IPS-18c (cell line): Measurements from ENCODE around the gene LIN7A.

Source experiments
- H3K4me3 ChIP-seq: 2 replicates; pipeline ENCODE4 v1.7.0; 2013; ENCODE audit warnings: low read depth, mild to moderate bottlenecking, low read length, moderate library complexity; ENCODE audit not compliant: insufficient read depth
- H3K9me3 ChIP-seq: one replicate; pipeline ENCODE4 v1.6.1; 2013; ENCODE audit warnings: mild to moderate bottlenecking, low read length, moderate library complexity; ENCODE audit not compliant: control insufficient read depth, insufficient read depth

Gene LIN7A

DNA sequence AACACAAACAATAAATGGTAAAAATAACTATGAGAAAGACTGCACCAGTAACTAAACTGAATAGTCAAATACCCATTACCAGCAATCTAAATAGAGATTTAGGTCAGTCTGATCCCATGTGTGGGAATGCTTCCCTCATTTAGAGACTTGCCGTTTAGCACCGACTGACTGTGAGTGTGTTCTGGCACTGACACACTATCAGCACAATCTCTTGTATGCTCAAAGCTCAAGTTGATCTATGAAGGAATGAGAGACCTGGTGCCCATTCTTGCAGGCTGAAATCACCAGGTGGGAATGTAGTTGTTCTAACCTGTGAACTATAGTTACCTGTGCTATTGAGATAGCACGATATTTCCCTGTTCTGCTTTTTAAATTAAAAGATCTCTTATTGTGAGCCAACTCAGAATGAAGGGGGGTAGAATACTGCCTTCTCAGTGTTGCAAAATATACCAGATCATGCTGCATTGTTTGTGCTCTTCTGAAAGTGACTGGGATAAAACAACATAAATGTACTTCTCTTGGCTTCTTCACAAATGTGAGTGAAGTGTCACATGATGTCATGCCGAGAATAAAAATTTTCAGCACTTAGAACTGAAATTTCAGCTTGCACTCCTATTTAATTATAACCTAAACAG, 99.6 kb downstream of the LIN7A start:
- Histone ChIP-seq H3K9me3 (no peaks in the 10 kb centered on the region), H3K4me3 (no peak overlapping the region; the same call in 1 of the 2 replicates)

- no peak overlapping the region for H3K4me3 ChIP-seq
These were observed 100.3 kb downstream of the LIN7A start for GRCh38 chr12:80837342-80837978.

GRCh38 chr12:80834724-80835123, 103.0 kb downstream of the LIN7A start:
- H3K9me3 ChIP-seq, result no peaks in the 10 kb centered on the region
- H3K4me3 ChIP-seq, result no peak overlapping the region

More at GRCh38 chr12:80837342-80837978, 100.3 kb downstream of the LIN7A start:
- H3K9me3 ChIP-seq, result no peaks in the 10 kb centered on the region

DNA sequence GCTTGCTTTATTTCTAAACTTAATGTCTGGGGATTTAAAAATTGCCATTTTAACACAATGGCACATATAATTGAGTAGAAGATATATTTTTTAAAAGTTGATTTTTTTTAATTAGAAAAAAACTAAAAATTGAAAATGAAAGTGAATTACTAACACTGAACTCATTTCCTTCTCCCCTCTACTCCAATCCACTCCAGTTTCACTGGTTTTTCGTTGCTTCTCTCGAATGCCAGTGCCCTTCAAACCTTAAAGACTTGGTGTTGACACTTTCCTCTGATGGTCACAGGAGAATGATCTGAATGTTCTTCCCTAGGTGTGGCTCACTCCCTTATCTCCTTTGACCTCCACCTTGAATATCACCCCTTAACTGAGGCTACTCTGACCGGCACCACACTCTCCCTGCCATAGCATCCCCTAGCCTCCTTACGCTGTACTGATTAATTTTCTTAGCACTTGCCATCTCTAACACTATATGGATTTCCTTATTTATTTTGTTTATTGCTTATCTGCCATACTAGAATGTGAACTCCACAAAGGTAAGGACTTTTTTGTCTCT, 107.1 kb downstream of the LIN7A start:
- Histone ChIP-seq H3K9me3 (no peaks in the 10 kb centered on the region), H3K4me3 (no peak overlapping the region)

GRCh38 chr12:80829767-80830166, 108.0 kb downstream of the LIN7A start:
- Histone ChIP-seq H3K9me3 (no peaks in the 10 kb centered on the region), H3K4me3 (no peak overlapping the region)

- peaks cover 3% of the 10 kb centered on the region for H3K9me3 ChIP-seq
- H3K4me3 ChIP-seq, result no peak overlapping the region
These were observed 112.2 kb downstream of the LIN7A start for GRCh38 chr12:80825506-80825905.

GRCh38 chr12:80823393-80823792, 114.3 kb downstream of the LIN7A start:
- H3K4me3 ChIP-seq, result no peak overlapping the region
- H3K9me3 ChIP-seq, result peaks cover 3% of the 10 kb centered on the region

DNA sequence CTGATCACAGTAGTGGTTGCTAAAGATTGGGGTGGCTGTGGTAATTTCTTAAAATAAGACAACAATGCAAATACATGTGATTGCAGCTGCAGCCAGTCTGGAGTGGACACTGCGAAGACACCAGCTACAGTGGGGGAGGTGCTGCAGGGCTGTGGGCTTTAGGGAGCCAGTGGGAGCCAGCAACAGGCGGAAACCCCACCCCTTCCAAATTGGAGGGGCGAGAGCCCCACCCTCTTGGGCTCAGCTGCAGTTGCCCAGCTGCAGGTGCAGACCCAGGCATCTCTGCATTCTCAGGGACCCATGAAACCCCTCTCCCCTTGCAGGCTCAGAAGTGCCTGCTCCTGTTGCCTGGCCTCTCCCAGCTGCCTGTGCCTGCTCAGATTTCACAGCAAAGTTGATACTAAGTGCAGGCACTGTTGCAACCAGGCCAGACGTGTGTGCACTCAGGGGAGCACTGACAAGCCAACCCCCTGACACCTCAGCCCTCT, 116.2 kb downstream of the LIN7A start:
- H3K4me3 ChIP-seq, result no peak overlapping the region

DNA sequence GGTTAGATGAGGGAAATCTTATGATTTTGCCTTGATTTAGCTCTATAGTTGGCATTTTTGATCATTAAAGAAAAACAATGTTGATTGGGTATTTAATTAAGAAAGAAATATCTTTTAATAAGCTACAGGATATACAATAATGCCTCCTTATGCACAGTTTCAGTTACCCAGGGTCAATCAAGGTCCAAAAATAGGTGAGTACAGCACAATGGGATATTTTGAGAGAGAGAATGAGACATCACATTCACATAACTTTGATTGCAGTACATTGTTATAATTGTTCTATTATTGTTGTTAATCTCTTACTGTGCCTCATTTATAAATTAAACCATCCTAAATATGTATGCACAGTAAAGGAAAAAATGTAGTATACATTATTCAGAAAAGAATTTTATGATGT, 118.9 kb downstream of the LIN7A start:
- no peak overlapping the region for H3K4me3 ChIP-seq

More for the DNA sequence above, 116.2 kb downstream of the LIN7A start:
- peaks cover 3% of the 10 kb centered on the region for H3K9me3 ChIP-seq

DNA sequence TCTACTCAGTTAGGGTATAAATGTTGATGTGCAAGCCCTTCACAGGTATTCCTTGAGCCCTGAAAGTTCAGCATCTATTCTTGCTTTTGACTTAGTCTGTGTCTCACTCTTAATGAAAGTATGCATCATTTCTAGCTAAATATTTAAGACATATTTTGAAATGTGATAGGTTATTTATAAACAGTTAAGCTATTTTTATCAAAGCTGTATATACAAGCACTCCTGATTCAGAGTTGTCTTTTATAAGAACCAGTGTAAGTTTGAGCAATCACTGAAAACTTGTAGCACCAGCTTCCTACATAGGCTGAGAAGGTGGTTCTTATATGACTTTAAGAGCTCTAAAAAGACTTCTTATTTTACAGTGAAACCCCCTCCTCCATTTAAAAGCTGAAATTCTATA, 122.4 kb downstream of the LIN7A start:
- Histone ChIP-seq H3K9me3 (no peaks in the 10 kb centered on the region), H3K4me3 (no peak overlapping the region)

More for the DNA sequence above, 118.9 kb downstream of the LIN7A start:
- H3K9me3 ChIP-seq, result peaks cover 3% of the 10 kb centered on the region

- Histone ChIP-seq H3K9me3 (no peaks in the 10 kb centered on the region), H3K4me3 (no peak overlapping the region)
These were observed 123.3 kb downstream of the LIN7A start for GRCh38 chr12:80814453-80814852.

DNA sequence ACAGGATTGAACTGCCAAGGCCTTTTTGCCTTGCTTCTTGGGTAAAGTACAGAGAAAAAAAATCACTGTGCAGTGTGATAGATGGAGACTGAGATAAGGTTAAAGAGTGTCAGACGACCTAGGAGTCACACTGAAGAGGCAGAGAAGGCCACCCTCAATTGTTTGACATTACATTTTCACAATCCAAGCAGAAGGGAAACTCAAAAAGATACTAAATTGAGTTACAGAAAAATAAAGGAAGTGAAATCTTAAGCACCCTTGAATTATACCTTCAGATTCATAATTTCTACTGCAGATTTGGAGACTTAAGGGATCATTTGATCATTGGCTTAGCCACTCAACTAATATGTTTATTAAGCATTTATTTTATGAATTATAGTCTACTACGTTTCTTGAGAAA, 123.9 kb downstream of the LIN7A start:
- Histone ChIP-seq H3K4me3 (no peak overlapping the region), H3K9me3 (no peaks in the 10 kb centered on the region)

GRCh38 chr12:80811957-80812708, 125.6 kb downstream of the LIN7A start:
- H3K4me3 ChIP-seq, result no peak overlapping the region
- no peaks in the 10 kb centered on the region for H3K9me3 ChIP-seq

- H3K4me3 ChIP-seq, result no peak overlapping the region
- no peaks in the 10 kb centered on the region for H3K9me3 ChIP-seq
These were observed 126.9 kb downstream of the LIN7A start for GRCh38 chr12:80810874-80811273.

DNA sequence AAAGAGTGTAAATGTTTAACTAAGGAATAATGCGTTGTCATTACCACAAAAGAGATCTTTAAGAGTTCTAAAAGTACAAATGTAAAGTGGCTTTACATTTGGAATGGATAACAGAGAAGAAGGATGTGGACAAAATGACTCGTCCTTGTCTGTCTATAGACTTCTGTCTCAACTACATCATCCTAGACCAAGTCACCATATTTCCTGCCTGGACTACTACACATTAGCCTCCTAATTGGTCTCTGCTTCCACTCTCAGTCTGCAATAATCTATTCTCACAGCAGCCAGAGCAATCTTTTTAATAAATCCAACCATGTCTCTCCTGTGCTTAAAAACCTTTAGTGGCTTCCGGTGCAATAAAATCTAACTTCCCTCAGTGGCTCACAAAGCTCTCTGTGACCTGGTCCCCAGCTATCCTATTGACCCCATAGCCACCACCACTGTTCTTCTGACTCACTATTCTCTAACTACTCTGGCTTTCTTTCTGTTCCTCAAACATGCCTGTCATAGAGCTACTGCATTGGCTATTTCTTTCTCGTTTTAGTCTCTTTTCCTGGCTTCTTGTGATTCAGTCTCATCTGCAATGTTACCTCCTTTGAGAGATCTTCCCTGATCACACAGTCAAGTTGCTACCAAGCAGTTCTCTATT, 130.0 kb downstream of the LIN7A start:
- Histone ChIP-seq H3K4me3 (no peak overlapping the region), H3K9me3 (no peaks in the 10 kb centered on the region)

- no peaks in the 10 kb centered on the region for H3K9me3 ChIP-seq
- no peak overlapping the region for H3K4me3 ChIP-seq
These were observed 132.6 kb downstream of the LIN7A start for GRCh38 chr12:80805106-80805505.

- Histone ChIP-seq H3K4me3 (no peak overlapping the region), H3K9me3 (no peaks in the 10 kb centered on the region)
These were observed 134.9 kb downstream of the LIN7A start for GRCh38 chr12:80802652-80803400.
